ENCODE measurements around the gene PLXNA1. TPM values are rescaled to one million over a fixed set of nuclear protein-coding genes. Genes with fewer than 3 reads are reported as not detected.

PLXNA1 gene
- total RNA-seq, 1 donor from 2014 or later: 26.3 TPM

DNA sequence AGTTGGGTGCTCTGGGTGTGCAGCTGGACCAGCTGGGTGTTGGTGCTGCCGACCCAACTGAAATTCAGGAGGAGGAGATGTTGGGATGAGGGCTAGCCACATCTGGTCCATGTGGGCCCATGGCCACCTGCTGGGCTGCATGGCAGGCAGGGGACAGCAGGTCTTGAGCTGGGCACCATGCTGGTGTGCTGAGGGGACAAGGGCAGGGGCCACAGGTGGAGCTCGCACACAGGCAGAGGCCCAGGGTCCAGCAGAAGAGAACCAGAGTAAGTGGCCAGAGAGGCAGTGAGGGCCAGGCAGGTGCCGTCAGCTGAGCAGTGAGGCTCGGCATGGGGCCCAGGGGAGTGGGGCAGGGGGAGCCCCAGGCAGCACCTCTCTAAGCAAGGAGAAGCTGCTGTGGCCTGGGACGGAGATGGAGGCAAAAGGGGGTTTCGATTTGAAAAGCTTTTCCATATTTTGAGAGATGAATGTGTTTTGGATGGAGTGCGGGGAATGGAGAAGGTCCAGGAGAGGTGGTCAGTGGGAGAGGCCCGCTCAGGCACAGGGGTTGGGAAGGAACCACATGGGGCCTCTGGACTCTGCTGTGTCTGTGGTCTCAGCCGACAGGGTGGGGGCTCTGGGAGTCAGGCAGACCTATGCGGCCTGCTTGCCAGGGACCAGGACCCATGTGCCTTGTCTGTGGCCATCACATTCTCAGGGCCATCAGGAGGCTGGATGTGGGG is 30.5 kb upstream of the PLXNA1 start:
- no peak for DNase-seq (ENCODE audit: low spot score)

DNA sequence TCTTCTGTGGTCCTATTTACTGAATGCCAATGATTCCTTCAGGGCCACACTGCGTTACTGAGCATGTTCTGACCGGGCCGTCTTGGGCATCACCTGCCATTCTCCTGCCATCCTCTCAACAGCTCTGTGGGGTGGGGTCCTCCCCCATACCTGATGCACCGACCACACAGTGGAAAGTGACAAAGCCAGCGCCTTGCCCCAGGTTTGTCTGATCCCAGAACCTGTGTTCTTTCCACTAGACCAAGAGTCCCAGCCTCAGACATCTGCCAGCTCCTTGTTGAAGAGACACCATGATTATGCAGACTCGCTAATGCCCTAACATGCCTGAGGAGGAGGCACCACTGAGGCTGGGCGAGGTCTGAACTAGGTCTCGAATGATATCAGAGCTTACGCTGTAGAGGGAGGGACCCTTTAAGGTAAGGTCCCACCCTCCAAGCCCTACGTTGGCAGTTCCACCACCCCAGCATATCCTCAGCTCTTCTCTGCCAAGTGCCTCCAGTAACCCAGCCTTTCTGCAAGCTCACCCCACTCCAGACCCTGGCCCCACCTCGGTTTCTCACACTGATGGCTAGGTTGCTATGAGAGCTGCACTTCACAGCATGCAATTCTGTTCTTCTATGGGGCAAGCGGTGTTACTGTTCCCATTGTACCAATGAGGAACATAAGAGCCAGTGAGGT is 29.8 kb upstream of the PLXNA1 start:
- DNase-seq (ENCODE audit: low spot score): no peak

DNA sequence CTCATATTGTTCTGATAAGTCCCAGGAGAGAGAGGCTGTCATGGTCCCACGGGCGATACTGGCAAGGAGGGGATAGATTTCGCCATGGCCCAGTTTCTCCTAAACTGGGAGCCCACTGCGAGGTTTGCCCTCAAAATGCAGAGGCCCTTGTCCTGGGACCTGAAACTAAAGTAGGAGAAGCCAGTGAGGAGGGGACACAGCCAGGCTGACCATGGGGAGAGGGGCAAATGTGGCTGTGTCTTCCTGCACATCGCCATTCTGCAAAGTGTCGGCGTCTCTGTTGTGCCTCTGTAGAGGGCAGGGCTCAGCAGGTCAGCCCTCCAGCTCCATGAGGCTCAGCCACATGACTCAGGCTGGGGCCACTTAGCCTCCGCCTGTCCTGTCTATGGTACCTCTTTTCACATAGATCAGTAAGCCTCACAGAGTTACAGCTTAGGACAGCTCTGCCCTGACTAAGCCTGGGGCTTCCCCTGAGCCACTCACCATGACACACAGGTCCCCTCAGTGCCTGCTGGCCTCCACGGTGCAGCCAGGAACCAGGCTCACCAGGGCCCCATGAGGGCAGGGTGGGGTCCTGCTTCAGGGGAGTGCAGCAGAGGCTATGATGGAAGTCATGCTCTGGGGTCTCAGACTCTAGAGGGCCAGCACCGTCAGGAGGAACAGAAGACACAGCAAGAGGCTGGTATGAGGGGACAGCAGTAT is 28.6 kb upstream of the PLXNA1 start:
- DNase-seq (ENCODE audit: low spot score): no peak

DNA sequence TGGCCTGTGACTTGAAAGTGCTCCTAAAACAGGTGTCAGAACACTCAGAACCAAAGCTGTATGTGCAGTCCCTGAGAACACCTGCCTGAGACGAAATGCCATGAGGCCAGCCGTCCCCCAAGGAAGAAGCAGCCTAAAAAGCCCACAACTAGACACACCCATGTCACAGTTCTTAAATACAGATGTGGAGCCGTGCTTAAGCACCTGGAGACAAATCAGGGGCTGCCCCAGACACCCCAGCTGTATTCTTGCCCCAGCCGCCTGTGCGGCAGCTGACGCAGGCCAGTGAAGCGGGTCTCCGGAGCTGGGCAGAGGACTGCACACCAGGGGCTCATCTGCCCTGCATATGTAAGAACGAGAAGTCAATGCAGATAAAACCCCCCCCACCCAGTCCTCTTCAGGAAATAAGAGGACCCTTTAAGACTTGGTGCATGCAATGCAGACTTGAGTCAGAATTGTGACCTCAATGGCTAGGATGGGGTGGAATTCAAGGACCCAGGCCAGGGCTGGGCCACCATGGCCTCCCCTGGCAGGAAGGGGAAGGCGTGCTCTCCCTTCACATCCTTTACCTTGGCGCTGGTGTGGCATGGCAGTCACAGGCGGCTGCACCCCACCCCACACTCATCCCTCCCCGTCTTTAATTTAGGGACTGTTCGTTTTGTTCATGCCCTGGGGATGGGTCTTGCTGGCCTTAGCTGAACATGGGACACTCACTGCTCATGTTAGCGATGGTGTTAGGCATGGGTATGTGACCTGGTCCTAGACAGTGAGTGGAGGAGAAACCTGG is 27.7 kb upstream of the PLXNA1 start:
- DNase-seq (ENCODE audit: low spot score): no peak

DNA sequence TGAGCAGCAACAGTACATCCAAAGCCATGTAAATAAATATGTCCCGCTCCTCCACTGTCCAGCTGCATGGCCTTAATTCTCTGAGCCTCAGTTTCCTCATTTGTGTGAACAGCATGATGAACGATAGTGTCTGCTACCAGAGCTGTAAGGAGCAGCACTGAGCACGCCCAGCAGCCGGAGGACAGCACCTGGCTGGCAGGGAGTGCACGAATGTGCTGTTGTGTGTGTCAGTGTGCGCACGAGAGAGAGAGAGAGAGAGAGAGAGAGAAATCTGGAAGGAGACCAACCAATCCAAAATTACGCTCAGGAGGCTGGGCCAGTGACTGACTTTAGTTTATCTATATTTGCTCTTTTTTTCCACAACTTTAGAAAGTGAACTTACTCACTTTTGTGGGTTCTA is 26.6 kb upstream of the PLXNA1 start:
- no peak for DNase-seq (ENCODE audit: low spot score)

DNA sequence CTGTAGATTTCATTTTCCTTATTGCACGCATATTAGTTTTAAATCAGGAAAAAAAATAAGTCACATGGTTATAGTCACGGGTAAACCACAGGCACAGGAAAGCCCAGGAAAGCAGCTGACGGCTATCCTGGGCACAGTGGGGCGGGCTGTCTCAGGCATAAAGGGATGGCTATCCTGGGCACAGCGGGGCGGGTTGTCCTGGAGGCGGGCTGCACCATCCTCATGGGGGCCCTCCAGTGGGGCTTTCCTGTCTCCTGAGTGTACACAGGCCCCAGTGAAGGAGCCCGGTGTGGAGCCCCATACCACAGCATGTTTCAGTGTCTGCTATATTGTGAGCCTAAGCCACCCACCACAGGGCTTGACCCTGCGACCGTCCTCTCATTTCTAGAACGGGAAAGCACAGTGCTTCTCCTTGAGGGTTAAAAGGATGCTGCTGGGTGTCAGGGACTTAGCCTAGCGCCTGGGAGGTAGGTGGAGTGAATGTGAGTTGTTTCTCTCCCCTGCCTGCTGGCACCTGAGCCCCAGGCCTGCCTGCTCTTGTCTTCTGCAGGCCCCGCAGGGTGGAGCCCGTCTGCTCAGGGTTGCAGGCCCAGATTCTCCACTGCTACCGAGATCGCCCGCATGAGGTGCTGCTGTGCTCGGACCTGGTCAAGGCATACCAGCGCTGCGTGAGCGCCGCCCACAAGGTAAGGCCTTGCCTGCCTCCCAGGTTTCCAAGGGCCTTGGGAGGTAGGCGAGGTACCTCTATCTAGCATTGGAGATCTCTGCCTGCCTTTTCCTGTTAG is 25.9 kb upstream of the PLXNA1 start:
- no peak for DNase-seq (ENCODE audit: low spot score)

DNA sequence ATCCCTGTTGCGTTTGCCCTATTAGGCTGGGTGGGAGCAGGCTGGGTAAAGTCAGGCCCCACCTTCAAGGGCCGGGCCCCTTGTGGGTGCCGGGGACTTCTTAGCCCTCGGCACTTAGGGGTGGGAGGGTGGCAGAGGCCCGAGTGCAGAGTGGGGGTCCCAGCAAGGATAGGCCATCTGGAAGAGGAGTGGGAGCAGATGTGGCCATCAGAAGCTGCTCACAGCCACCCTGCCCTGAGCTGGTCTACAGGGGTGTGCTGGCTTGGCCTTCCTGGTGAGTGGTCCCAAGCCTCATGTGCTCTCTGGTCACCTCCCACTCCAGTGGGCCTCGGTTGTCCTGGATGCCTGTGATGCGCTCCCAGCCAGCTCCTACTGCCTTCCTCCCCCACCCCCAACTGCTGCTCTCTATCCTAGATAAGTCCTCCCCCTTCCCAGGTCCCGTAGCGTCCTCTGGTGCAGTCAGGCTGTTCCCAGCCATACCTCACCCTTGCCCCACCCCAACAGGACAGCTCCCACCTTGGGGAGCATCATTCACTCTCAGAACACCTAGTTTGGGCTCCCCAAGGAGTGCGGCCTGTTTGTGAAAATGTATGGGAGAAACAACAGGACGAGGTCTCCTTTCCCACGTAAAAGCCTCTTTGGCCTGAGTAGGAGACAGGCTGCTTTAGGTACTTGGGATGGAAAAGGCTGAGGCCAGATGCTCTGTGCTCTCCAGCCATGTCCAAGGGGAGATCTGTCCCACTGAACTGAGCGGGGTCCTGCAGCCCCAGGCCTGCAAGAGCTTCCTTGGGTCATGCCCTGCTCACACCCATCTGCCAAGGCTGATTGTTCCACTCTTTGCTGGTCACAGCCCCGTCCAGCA is 24.9 kb upstream of the PLXNA1 start:
- no peak for DNase-seq (ENCODE audit: low spot score)

DNA sequence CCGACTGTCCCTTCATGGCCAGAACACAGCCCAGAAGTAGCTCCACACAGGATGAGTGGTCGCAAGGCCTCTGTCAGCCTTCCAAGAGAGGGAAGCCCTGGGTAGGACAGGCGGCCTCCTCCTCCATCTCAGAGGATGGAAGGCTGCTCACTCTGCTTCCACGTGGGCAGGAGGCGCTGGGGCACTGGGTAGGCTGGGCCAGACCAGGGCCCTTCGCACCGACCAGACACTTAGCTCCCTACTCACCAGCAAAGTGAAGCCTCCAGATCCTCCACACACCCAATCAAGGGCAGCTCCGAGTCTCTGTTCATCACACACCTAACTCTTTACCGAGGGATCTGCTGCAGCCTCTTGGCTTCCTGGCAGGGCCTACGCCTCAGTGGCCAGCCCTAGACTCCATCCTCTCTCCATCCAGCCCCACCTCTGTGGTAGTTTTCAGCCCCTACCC is 24.3 kb upstream of the PLXNA1 start:
- no peak for DNase-seq (ENCODE audit: low spot score)

DNA sequence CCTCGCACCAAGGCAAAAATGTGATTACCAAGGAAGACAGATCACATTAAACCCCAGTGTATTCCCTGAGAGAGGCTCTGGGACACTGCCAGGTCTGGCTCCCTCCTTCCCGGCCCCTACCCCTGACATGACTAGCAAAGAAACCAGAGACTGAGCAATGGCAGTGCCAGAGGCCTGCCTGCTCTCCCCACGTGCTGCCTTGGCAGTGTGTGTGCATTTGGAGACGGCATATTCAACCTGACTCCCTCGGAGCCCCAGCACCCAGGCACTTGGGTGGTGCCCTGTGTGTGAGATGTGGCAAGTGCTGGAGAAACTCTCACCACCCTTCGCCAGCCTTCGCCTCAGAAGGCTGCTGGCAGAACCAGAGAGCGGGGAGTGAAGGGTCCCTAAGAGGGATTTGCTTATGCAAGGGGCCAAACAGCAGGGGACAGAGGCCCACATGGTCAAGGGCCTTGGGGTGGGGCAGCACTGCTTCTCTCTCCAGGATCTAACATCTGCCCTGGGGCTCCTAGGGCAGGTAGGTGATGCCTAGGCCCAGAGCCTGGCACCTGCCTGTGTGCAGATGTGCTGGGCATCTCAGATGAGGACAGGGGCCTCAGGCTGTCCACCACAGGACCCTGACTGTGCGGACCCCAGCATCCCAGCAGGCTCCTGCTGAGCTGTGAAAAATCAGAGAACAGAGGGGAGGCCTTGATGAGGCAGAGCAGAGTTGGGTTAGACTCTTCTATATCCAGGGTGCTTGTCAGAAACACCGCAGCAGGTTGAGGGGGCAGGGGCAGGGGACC is 23.6 kb upstream of the PLXNA1 start:
- no peak for DNase-seq (ENCODE audit: low spot score)

DNA sequence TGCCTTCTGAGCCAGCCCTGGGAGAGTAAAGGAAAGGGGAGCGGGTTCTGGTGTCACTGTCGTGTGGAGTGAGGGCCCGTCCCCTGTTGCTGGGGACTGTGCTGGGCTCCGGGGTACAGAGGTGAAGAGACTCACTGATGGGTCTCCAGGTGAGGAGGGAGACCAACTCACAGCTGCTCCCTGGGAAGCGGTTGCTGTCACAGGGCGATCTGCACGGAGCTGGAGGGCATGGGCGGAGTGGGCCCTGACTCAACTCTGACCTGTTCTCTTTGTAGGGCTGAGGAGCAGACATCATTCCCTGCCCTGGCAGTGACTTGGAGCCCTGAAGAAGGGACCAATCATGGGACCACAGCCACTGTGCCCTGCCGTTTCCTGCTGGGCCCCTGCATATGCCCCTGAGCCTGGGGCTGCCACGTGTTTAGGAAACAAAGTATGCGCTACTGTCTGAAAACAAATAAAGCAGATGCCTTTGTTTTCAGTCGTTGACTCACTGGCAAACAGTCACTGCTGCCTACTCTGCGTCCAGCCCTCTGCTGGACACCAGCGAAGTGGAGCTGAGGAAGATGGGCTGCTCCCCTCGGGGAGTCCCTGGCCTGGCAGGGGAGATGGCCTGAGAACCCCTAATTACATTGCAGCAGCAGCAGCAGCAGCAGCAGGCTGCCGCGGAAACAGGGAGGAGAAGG is 22.9 kb upstream of the PLXNA1 start:
- no peak for DNase-seq (ENCODE audit: low spot score)

DNA sequence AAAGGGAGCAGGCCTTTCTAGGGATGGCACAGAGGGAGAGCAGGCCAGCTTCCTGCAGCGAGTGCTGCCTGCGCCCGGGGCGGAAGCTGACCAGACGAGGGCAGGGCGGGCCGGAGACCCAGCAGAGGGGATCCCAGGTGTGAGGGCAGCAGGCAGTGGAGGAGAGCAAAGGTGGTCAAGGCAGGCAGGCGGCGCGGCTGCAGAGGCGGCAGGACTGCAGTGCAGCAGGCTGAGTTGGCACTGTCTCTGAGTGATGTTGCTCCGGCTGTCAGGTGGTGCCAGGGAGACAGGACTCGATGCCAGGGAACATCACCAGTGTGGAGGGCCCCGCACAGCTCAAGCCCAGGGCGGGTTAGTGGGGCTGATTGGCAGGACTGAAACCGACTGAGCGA is 22.3 kb upstream of the PLXNA1 start:
- no peak for DNase-seq (ENCODE audit: low spot score)

DNA sequence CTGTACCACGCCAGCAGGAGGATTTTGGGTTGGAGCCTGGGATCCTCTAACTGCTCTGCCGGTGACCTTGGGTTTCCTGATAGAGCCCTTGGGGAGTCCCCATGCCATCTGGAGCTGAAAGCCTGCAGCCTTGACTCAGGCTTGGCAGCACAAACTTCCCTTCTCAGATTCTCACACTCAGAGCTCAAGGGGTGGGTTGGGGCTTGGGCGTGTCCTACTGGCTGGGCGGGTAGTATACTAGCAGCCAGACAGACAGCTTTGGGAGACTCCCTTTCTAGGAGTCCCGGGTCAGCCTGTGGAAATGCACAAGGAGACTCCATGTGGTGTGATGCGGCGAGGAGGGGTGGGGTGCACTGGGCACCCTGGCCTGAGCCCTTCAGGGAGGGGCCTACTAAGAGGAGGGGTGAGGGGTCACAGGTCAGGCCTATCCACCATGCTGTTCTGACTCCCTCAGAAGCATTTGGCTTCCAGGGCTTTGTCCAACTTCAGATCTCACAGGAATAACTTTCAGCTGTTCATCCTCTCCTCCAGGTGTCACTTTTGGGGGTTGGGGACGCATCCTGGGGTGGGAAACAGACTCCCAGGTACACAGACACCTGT is 21.6 kb upstream of the PLXNA1 start:
- no peak for DNase-seq (ENCODE audit: low spot score)

DNA sequence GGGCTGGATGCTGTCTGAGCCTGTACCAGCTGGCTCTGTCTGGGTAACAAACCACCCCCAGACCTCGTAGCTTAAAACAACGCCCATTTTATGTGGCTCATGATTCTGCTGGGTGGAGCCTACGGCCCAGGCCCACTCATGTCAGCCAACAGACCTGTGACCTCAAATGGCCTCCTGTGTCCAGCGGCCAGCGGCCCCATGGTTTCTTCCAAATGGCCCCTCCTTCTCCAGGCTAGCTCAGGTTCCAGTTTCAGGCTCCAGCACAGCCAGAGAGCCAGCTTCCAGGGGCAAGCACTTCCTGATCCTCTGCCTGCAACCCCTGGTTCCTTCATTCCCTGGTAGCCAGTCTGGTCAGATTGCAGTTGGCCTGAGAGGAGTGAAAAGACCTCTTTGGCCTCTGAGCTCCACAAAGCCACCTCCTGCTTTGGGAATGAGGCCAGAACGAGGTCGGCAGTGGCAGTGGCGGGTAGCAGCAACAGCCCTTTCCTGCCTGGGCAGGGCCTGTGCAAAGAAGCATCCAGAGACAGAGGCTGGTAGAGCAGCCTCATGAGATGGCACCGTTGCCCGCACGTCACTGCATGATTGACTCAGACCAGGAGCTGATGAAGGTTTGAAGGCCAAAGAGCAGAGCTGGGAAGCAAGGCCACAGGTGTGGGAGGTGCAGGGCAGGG is 21.0 kb upstream of the PLXNA1 start:
- no peak for DNase-seq (ENCODE audit: low spot score)

DNA sequence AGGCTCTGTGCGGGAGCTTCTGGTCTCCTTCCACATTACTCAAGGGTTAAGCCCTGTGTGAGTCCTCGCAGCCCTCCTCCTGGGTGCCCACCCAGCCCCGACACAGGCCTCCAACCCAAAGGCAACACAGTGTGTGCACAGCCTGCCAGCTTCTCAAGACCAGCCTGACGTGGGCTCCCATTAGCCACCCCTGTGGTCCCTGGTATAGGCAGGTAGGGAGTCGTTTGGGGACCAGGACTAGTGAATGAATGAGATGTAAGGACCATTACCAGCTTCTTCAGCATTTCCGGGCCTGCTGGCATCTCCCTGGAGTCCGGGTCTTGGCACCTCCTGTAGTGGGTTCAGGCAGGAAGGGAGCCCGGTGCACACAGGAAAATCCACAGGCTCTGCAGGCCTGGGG is 20.2 kb upstream of the PLXNA1 start:
- no peak for DNase-seq (ENCODE audit: low spot score)

DNA sequence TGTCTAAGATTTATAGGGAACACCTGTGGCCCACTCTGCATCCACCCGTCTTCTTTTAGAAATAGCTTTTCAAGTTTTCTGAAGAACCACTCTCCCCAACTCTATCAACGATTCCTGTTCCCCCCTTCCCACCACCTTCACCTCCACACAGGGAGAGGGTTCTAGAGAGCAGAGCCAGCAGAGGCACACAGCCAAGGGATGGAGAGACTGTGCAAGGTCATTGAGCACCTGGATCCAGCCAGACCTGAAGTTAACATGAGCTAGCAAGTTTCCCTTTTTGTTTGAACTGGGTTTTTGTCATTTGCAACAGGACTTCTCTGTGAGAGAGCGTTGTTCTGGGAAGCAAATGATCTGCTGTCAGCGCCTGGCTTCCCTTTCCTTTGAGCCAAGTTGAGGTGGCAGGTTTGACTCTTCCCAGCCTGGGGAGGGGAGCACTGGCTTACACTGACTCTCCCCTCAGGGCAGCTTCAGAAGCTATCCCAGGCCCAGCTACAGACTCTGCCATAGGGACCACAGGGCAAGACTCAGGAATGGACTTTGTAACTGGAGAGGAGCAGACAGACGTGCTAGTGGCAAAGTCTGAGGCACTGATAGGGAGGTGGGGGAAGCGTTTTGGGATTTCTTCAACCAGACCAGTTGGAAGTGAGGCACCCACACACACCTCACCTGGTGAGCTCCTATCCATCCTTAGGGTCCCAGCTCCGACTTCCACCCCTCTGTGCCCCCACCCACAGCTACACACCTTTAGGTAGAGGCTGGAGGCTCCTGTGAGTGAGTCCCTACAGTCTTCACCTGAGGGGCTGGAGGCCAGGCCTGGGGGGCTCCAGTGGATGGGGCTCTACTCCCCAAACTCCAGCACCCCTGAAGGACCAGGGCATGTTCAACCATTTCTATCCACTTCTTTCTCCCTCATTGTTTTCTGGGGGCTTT is 19.4 kb upstream of the PLXNA1 start:
- DNase-seq (ENCODE audit: low spot score): no peak

DNA sequence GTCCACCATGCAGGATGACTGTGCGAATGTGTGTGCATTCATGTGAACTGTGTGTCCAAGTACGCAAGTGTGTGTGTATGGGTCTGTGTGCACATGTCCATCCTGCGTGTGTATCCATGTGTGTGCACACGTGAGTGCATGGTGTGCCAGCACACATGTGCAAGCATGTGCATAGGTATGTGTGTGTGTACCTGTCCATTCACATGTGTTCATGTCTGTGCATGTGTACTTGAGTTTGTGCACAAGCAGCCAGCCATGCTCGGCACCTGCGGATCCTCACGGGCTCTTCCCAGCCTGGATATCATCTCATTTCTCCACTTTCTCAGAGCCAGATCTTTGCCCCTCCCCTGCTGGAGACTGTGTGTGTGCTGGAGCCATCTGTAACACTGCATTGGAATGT is 18.7 kb upstream of the PLXNA1 start:
- no peak for DNase-seq (ENCODE audit: low spot score)

All from mesenteric fat pad (tissue), 1 donor.